HG02884 (cell line): ENCODE measurements around the gene ENDOU.
"Not testable (repeated sequence)": the region's sequence is repeated elsewhere in the genome, so short reads cannot be mapped to it uniquely, and the experiment has no call there.

Source experiments
- ATAC-seq: cut with Tn5 transposase; IDR thresholded peaks from one replicate; pipeline ENCODE4 v1.9.1; 2021; ENCODE audit warnings: mild to moderate bottlenecking, moderate library complexity; ENCODE audit not compliant: unreplicated experiment

ENDOU gene

GRCh38 chr12:47698055-47698454, 27.2 kb downstream of the ENDOU start:
- ATAC-seq: no peak

- no peak for ATAC-seq
These were observed 36.1 kb downstream of the ENDOU start for GRCh38 chr12:47689215-47689614.

GRCh38 chr12:47687636-47688035, 37.7 kb downstream of the ENDOU start:
- no peak for ATAC-seq

GRCh38 chr12:47686645-47687240, 38.5 kb downstream of the ENDOU start:
- no peak for ATAC-seq

- no peak for ATAC-seq
These were observed 45.5 kb downstream of the ENDOU start for GRCh38 chr12:47679785-47680184.

GRCh38 chr12:47672068-47672467, 53.2 kb downstream of the ENDOU start:
- no peak for ATAC-seq

- ATAC-seq: not testable (repeated sequence)
These were observed 57.4 kb downstream of the ENDOU start for GRCh38 chr12:47667935-47668334.
